ENCODE data around the gene MS4A6E.

The MS4A6E gene

GRCh38 chr11:60310407-60310998 lies 16.6 kb upstream of the MS4A6E start:
- H3K4me3 ChIP-seq (ENCODE audit: low read depth in 1 of 2, low read length in 1 of 2) = no peak overlapping the region
- H3K27ac ChIP-seq = no peak overlapping the region
- H3K4me1 ChIP-seq (ENCODE audit: control insufficient read depth in 1 of 2, insufficient read depth in 1 of 2, low read depth in 1 of 2, low read length in 1 of 2) = no peaks in the 10 kb centered on the region
- TF ChIP-seq CTCF (IDR thresholded peaks at IDR 0.05) = no peak
- H3K9me3 ChIP-seq = no peaks in the 10 kb centered on the region
- H3K36me3 ChIP-seq = no peaks in the 10 kb centered on the region
- no peaks in the 10 kb centered on the region for H3K27me3 ChIP-seq

DNA sequence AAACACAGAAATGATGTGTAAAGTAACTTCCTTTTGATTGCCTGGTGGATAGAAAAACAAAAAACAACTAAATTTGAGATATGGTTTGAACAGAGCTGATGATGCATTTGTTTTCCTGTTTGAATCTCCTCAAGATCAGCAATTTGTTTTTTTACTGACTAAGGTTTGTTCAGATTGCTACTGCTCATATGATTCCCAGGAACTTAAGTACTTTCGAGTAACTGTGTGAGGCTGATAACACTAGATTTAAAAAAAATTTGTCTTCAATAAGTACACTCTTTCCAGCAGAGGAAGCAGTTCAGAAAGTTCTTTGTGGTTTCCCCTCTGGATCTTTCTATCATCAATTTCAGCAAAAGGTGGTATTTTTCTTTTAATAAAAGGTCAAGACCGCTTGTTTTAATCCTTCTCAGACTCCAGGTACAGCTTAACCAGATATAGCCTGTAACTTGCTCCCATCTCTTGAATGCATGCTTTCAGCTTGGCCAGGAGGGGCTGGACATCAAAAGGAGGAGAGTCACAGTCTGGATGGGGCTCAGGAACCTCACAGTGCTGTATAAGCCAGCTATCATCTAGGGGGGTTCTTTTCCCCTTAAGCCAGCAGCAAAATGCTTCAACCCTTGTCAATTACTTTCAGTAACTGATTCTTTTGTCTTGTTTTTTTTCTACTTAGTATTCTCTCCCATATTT lies 12.3 kb upstream of the MS4A6E start:
- TF ChIP-seq CTCF (IDR thresholded peaks at IDR 0.05) = no peak
- Histone ChIP-seq H3K4me3 (ENCODE audit: low read depth in 1 of 2, low read length in 1 of 2) (no peak overlapping the region), H3K36me3 (no peaks in the 10 kb centered on the region), H3K4me1 (ENCODE audit: control insufficient read depth in 1 of 2, insufficient read depth in 1 of 2, low read depth in 1 of 2, low read length in 1 of 2) (no peaks in the 10 kb centered on the region), H3K27me3 (no peaks in the 10 kb centered on the region), H3K27ac (no peak overlapping the region), H3K9me3 (peaks cover 10% of the 10 kb centered on the region)

DNA sequence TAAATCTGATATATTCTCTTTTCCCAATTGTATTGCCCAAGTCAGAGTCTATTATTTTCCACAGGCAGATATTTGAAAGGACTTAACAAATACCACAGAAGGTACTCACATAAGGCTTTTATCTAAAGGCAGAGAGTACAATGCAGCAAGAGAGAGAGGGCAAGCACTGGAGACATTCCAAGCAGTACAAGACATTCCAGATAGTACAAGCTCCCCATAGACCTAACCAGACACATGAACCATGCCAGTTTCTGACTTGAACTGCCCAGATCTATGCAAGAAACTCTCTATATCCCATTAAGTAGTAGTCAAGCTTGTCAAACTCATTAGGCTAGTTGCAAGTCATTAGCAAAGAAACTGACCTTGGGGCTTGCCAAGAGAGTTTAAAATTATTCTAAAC lies 11.2 kb upstream of the MS4A6E start:
- peaks cover 11% of the 10 kb centered on the region for H3K9me3 ChIP-seq
- no peaks in the 10 kb centered on the region for H3K27me3 ChIP-seq
- no peak overlapping the region for H3K27ac ChIP-seq
- no peak for TF ChIP-seq CTCF (IDR thresholded peaks at IDR 0.05)
- H3K36me3 ChIP-seq = no peaks in the 10 kb centered on the region
- no peak overlapping the region for H3K4me3 ChIP-seq (ENCODE audit: low read depth in 1 of 2, low read length in 1 of 2)
- H3K4me1 ChIP-seq (ENCODE audit: control insufficient read depth in 1 of 2, insufficient read depth in 1 of 2, low read depth in 1 of 2, low read length in 1 of 2) = no peaks in the 10 kb centered on the region

GRCh38 chr11:60316317-60316716 lies 10.7 kb upstream of the MS4A6E start:
- Histone ChIP-seq H3K27ac (no peak overlapping the region), H3K27me3 (no peaks in the 10 kb centered on the region), H3K4me3 (ENCODE audit: low read depth in 1 of 2, low read length in 1 of 2) (no peak overlapping the region), H3K9me3 (peaks cover 11% of the 10 kb centered on the region), H3K36me3 (no peaks in the 10 kb centered on the region), H3K4me1 (ENCODE audit: control insufficient read depth in 1 of 2, insufficient read depth in 1 of 2, low read depth in 1 of 2, low read length in 1 of 2) (no peaks in the 10 kb centered on the region)
- no peak for TF ChIP-seq CTCF (IDR thresholded peaks at IDR 0.05)

GRCh38 chr11:60318726-60319125 lies 8.3 kb upstream of the MS4A6E start:
- TF ChIP-seq CTCF (IDR thresholded peaks at IDR 0.05) = no peak
- Histone ChIP-seq H3K36me3 (no peaks in the 10 kb centered on the region), H3K27ac (no peak overlapping the region), H3K4me1 (ENCODE audit: control insufficient read depth in 1 of 2, insufficient read depth in 1 of 2, low read depth in 1 of 2, low read length in 1 of 2) (no peaks in the 10 kb centered on the region), H3K4me3 (ENCODE audit: low read depth in 1 of 2, low read length in 1 of 2) (no peak overlapping the region), H3K27me3 (no peaks in the 10 kb centered on the region), H3K9me3 (peaks cover 11% of the 10 kb centered on the region)

Data from neutrophil (primary cell).